ENCODE measurements around the gene CAPN15. TPM values are rescaled to one million over a fixed set of nuclear protein-coding genes. Genes with fewer than 3 reads are reported as not detected.
A peak's percentile ranks its signal among the peaks of the same experiment; 100 is the strongest.

The CAPN15 gene
- total RNA-seq, 6 donors from 2014 or later: 27.3 to 84.5 (median 66.1) TPM

DNA sequence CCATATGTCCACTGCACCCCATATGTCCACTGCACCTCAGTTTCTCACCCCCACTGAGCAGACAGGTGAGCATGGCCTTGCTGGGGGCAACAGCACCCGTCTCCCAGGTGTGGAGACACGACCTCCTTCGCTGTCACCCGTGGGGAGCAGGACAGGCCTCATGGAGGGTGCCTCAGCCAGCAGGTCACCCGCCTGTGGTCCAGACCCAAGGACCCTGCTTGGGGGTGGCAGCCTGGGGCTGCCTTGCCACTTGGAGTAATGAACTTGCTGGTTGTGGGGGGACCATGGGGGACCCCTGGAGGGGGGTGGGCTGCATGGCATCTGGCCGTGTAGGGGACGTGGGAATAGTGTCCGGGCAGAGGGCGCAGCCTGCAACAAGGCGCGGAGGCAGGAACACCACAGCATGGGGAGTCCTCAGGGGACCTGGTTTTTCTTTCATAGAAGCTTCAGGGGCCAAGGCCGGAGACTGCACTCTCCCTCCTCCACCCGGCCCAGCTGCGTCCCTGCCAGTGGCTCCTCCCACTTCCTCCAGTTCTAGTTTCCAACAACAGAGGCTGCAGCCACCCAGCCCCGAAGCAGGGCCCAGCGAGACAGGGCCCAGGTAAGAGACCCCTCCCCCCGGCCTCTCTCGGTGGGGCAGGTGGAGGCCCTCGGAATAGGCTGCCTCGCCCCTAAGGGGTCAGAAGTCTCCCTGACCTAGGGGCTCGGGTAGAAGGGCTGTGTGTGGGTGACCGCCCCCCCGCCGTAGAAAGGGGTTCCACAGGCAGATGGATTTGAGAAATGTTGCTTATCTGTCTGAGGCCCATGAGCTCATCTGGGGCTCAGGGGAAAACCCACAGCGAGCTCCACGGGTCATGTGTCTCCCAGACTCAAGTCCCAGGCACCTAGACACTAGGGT, 39.2 kb downstream of the CAPN15 start, which contains the start of gene NHLRC4:
TSS of gene NHLRC4 (plus strand) at position 531 of the 898 bp plus-strand sequence. CDS start 1,043 bp downstream, outside the sequence.
- peak; percentile 51 to 81 for DNase-seq
- H3K36me3 ChIP-seq: no peaks in the 10 kb centered on the region
- H3K27ac ChIP-seq: peak within 1 kb of the TSS in 3 of 4 donors; percentile 63 to 69 (median 67)
- H3K4me1 ChIP-seq: peaks cover 32 to 56% (median 37%) of the 10 kb centered on the region in 4 donors
- ATAC-seq (ENCODE audit: low FRiP score in 2 of 2): peak in 1 of 2 donors; percentile 59
- H3K9me3 ChIP-seq: no peaks in the 10 kb centered on the region
- H3K27me3 ChIP-seq: no peaks in the 10 kb centered on the region
- peak within 1 kb of the TSS in 3 of 4 donors; percentile 24 to 45 (median 44) for H3K4me3 ChIP-seq
- TF ChIP-seq EP300 (IDR thresholded peaks at IDR 0.05): no peak
- TF ChIP-seq POLR2A (IDR thresholded peaks at IDR 0.05): peak in 1 of 4 donors; percentile 31
- TF ChIP-seq, protein P1, sequence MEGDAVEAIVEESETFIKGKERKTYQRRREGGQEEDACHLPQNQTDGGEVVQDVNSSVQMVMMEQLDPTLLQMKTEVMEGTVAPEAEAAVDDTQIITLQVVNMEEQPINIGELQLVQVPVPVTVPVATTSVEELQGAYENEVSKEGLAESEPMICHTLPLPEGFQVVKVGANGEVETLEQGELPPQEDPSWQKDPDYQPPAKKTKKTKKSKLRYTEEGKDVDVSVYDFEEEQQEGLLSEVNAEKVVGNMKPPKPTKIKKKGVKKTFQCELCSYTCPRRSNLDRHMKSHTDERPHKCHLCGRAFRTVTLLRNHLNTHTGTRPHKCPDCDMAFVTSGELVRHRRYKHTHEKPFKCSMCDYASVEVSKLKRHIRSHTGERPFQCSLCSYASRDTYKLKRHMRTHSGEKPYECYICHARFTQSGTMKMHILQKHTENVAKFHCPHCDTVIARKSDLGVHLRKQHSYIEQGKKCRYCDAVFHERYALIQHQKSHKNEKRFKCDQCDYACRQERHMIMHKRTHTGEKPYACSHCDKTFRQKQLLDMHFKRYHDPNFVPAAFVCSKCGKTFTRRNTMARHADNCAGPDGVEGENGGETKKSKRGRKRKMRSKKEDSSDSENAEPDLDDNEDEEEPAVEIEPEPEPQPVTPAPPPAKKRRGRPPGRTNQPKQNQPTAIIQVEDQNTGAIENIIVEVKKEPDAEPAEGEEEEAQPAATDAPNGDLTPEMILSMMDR (IDR thresholded peaks at IDR 0.05): no peak
- 10 to 43% methylated on average over 4 to 23 of the region's 26 CpGs for WGBS, 2 donors

DNA sequence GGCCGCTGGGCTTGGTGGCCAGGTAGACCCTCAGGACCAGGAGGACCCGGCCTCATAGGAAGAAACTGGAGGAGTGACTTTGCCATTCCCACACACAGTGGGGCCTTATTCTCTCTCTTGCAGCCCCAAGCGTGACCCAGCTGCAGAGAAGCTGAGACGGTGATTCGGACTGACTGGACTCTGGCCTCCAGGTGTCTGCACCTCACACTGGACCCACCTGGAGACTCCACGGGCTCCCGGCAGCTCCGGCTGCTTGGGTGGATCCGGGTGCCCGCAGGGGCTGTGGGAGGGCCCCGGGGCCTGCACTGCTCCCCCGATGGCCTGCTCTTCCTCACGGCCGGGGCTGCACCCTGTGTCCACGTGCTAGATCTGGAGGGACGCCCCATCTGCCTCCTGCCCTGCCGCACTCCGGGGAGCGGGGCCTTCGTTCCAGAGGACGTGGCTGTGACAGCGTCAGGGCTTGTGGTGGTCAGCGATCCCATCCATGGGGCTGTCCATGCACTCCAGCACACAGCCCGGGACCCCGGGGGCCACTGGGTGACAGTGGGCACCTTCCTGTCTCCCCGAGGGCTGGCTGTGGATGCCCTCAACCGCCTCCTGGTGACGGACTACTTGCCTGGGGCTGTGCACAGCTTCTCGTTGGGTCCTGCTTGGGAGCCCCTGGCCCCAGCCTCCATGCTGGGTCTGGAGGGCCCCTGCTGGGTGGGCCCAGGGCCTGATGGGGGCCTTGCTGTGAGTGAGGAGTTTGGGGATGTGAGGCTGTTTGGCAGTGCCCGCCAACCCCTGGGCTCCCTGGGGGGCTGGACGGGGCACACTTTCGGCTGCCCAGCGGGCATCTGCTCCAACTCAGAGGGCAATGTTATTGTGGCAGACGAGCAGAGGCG, 40.1 kb downstream of the CAPN15 start:
- H3K36me3 ChIP-seq: no peaks in the 10 kb centered on the region
- no peaks in the 10 kb centered on the region for H3K27me3 ChIP-seq
- TF ChIP-seq, protein P1 (IDR thresholded peaks at IDR 0.05): no peak
- peak overlapping the region in 3 of 4 donors; percentile 24 to 45 (median 44) for H3K4me3 ChIP-seq
- DNase-seq: peak in 1 of 2 donors; percentile 79
- ATAC-seq (ENCODE audit: low FRiP score in 2 of 2): no peak
- peaks cover 32 to 60% (median 37%) of the 10 kb centered on the region in 4 donors for H3K4me1 ChIP-seq
- WGBS, 2 donors: 94 to 95% methylated on average over 13 to 22 of the region's 35 CpGs
- H3K27ac ChIP-seq: peak overlapping the region in 2 of 4 donors; percentile 63 to 67
- H3K9me3 ChIP-seq: no peaks in the 10 kb centered on the region

- H3K36me3 ChIP-seq: peaks cover 0 to 3% (median 0%) of the 10 kb centered on the region in 4 donors
- no peaks in the 10 kb centered on the region for H3K9me3 ChIP-seq
- H3K4me1 ChIP-seq: peaks cover 32 to 60% (median 37%) of the 10 kb centered on the region in 4 donors
- H3K27ac ChIP-seq: peak overlapping the region in 3 of 4 donors; percentile 81 to 88 (median 88)
- WGBS, 2 donors: 75 to 81% methylated on average over 1 to 8 of the region's 11 CpGs
- DNase-seq (no peak), ATAC-seq (ENCODE audit: low FRiP score in 2 of 2) (no peak)
- peak overlapping the region in 2 of 4 donors; percentile 81 to 99 for H3K4me3 ChIP-seq
- TF ChIP-seq, protein P1 (IDR thresholded peaks at IDR 0.05): no peak
- TF ChIP-seq EP300 (IDR thresholded peaks at IDR 0.05): no peak
- TF ChIP-seq POLR2A (IDR thresholded peaks at IDR 0.05): no peak
- no peak for TF ChIP-seq POLR2AphosphoS5 (IDR thresholded peaks at IDR 0.05)
- H3K27me3 ChIP-seq: no peaks in the 10 kb centered on the region
These were observed 41.1 kb downstream of the CAPN15 start for GRCh38 chr16:568401-569258.
